AG04450 (cell line): ENCODE measurements around the gene KIAA0825. TPM values are rescaled to one million over a fixed set of nuclear protein-coding genes. Genes with fewer than 3 reads are reported as not detected.

ENCODE experiments used
- CTCF ChIA-PET: fragments of 300-600, 350-600 bp; formaldehyde crosslinking; extraction: SDS; loops from one replicate; lab custom pipeline; 2022; ENCODE audit warnings: antibody characterized with exemption, inconsistent platforms; lab: Charles Lee
- POLR2A ChIA-PET: fragments of 350-600 bp; formaldehyde crosslinking; extraction: SDS; loops from one replicate; lab custom pipeline; 2021; ENCODE audit warnings: antibody characterized with exemption, inconsistent platforms; lab: Yijun Ruan, JAX
- DNase-seq: peaks from one replicate; pipeline ENCODE4 v3.0.0-alpha.2; 2011; ENCODE audit warnings: low read depth, low spot score
- H3K27ac ChIP-seq: one replicate; pipeline ENCODE4 v1.5.1; 2012; ENCODE audit warnings: low read depth, low read length, control low read depth
- H3K27me3 ChIP-seq: one replicate; pipeline ENCODE4 v1.6.0; 2012; ENCODE audit warnings: low read length; ENCODE audit not compliant: control insufficient read depth, insufficient read depth
- H3K4me3 ChIP-seq: 2 replicates; pipeline ENCODE4 v1.5.1; 2011; ENCODE audit warnings: mild to moderate bottlenecking, low read depth, low read length, control low read depth
- H3K9me3 ChIP-seq: 2 replicates; pipeline ENCODE4 v1.5.1; 2012; ENCODE audit warnings: low read length; ENCODE audit not compliant: control insufficient read depth, insufficient read depth
- polyA plus RNA-seq: library from polyadenylated mRNA; depleted of rRNA; stranded (reverse); fragments of >200 nt; gene quantifications from 2 replicates; pipeline ENCODE4 v1.2.3, GENCODE V29; 2011
- TF ChIP-seq, protein P1 (sequence below): IDR thresholded peaks from 2 replicates; pipeline ENCODE4 v1.5.1; 2011; ENCODE audit warnings: low read depth, low read length, control low read depth, inconsistent platforms

The KIAA0825 gene
- polyA plus RNA-seq, 1 experiment = 2.1 TPM

DNA sequence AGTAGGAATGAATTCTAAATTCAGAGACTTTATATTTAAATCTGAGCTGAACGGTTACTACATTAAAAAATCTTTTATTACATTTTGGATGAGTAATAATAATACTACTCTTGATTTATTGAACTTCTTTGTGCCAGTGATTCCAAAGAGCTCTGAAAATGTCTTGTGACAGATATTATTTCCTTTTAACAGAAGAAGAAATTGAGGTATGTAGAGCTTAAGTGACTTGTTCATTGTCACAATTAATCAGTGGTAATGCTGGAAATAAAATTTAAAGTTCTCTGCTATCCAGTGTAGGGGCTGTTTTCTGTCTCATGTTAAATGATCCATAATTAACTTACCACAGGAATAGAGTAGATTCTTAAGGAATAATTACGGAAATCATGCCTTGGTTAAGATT lies 335.3 kb downstream of the KIAA0825 start:
- TF ChIP-seq, protein P1, sequence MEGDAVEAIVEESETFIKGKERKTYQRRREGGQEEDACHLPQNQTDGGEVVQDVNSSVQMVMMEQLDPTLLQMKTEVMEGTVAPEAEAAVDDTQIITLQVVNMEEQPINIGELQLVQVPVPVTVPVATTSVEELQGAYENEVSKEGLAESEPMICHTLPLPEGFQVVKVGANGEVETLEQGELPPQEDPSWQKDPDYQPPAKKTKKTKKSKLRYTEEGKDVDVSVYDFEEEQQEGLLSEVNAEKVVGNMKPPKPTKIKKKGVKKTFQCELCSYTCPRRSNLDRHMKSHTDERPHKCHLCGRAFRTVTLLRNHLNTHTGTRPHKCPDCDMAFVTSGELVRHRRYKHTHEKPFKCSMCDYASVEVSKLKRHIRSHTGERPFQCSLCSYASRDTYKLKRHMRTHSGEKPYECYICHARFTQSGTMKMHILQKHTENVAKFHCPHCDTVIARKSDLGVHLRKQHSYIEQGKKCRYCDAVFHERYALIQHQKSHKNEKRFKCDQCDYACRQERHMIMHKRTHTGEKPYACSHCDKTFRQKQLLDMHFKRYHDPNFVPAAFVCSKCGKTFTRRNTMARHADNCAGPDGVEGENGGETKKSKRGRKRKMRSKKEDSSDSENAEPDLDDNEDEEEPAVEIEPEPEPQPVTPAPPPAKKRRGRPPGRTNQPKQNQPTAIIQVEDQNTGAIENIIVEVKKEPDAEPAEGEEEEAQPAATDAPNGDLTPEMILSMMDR = no peak
- no peak overlapping the region for H3K4me3 ChIP-seq
- ChIA-PET CTCF (no interaction called here), POLR2A (no interaction called here)
- H3K27ac ChIP-seq = no peak overlapping the region
- no peak for DNase-seq
- H3K27me3 ChIP-seq = no peaks in the 10 kb centered on the region
- no peaks in the 10 kb centered on the region for H3K9me3 ChIP-seq

DNA sequence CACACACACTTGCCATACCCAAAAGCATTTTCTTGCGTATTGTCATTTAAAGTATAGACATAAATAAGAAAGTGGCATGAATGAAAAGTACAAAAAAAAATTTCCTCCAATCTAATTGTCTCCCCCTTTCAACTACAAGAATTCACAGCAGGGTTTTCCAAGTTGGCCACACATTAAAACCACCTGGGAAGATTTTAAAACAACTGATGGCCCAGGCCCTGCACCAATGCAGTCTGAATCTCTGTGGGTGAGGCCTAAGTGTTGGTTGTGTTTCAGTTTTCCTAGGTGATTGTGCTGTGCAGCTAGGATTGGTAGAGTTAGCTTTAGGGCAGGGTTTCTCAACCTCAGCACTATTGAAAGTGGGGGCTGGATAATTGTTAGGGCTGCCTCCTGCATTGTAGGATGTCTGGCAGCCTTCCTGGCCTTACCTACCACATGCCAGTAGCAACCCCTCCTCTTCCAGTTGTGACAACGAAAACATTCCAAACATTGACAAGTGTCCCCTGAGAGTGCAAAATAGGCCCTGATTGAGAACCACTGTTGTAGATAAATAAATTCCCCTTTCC lies 337.1 kb downstream of the KIAA0825 start:
- DNase-seq = no peak
- CTCF ChIA-PET = no interaction called here

GRCh38 chr5:94276751-94277150 lies 341.7 kb downstream of the KIAA0825 start:
- TF ChIP-seq, protein P1 = no peak

More for the DNA sequence above, 337.1 kb downstream of the KIAA0825 start:
- Histone ChIP-seq H3K4me3 (no peak overlapping the region), H3K27me3 (no peaks in the 10 kb centered on the region), H3K27ac (no peak overlapping the region), H3K9me3 (no peaks in the 10 kb centered on the region)
- POLR2A ChIA-PET = no interaction called here
- TF ChIP-seq, protein P1 = no peak

GRCh38 chr5:94276048-94276447 lies 342.4 kb downstream of the KIAA0825 start:
- H3K27me3 ChIP-seq = no peaks in the 10 kb centered on the region
- H3K4me3 ChIP-seq = no peak overlapping the region
- H3K27ac ChIP-seq = no peak overlapping the region
- DNase-seq = no peak
- H3K9me3 ChIP-seq = no peaks in the 10 kb centered on the region
- TF ChIP-seq, protein P1 = no peak
- ChIA-PET POLR2A (no interaction called here), CTCF (interaction anchor here (0.6 kb wide), 1 partner anchor 1826 kb away, joined by 3 read pairs; no protein-coding TSS in a partner anchor)

More at GRCh38 chr5:94276751-94277150, 341.7 kb downstream of the KIAA0825 start:
- no peaks in the 10 kb centered on the region for H3K27me3 ChIP-seq
- no peak overlapping the region for H3K4me3 ChIP-seq
- no peak for DNase-seq
- no peak overlapping the region for H3K27ac ChIP-seq
- CTCF ChIA-PET = no interaction called here
- H3K9me3 ChIP-seq = no peaks in the 10 kb centered on the region
- POLR2A ChIA-PET = no interaction called here

- POLR2A ChIA-PET = no interaction called here
- TF ChIP-seq, protein P1 = no peak
- Histone ChIP-seq H3K27me3 (no peaks in the 10 kb centered on the region), H3K4me3 (no peak overlapping the region), H3K27ac (no peak overlapping the region), H3K9me3 (no peaks in the 10 kb centered on the region)
- CTCF ChIA-PET = no interaction called here
- DNase-seq = no peak
These were observed 343.7 kb downstream of the KIAA0825 start for GRCh38 chr5:94274707-94275106.
